NCI-H146 (cell line): ENCODE measurements around the gene MACO1.

Experiments
- DNase-seq: peaks from one replicate; lab custom pipeline; 2025; lab: John Stamatoyannopoulos, UW

Gene MACO1

DNA sequence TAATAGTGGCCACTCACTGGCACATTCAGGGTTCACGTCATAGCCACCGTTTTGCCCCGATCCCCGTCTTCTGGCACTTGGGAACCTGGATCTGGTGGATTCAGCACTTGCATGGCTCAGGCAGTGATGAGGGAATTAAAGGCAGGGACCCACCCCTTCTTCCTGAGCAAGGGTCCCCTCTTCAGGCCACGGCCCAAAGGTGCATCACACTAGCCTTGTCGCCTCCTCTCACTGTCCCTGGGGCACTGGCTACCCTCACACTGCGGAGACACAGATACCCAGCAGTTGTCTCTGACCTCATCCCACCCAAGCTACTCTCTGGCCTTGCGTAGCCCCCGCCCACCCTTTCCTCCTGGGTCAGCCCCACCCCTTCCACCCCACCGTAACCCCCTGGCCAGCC, 92.8 kb downstream of the MACO1 start:
- no peak for DNase-seq

DNA sequence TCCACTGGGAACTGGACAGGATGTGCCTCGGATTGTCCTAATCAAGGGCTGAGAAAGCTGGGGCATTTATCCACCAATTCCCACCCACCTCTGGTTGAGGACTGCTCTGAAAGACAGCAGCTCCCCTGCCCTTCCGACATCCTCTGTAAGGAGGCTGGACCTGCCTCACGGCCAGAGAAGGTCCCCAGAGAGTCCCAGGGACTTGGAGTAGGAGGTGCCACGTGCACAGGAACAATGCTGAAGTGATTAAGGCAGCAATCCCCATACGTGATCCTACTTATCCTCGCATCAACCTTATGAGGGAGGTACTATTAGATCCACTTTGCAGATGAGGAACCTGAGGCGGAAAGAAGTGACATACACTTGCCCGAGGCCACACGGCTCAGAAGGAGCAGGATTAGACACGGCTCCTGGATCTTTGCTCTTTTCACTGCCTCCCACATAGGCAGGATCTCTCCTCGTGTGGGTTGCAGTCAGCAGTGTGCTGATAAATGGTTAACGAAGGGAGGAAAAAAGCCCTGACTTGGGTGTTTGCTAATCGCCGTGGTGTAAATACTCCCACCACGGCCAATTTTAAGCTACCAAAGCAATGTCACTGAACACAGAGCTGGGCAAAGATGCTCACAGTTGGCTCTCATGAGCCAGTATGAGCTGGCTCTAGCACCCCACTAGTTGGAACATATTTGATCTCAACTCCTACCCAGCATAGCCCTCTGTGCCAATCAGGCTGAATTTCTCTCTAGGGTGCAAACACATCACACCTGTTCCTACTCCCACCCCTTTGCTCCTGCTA, 94.1 kb downstream of the MACO1 start:
- DNase-seq, result no peak

DNA sequence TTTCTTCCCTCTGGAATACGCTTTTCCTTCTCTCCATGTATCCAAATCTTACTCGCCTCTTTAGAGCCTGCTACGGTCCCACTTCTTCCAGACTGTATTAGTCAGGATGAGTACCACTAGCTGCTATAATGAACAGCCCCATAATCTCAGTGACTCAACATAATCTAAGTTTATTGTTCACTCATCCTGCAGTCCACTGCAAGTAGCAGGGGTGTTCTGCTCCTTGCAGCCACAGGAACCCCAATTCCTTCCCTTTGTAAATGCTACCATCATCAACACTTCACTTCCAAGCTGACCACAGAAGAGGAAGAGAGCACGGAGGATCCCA, 94.6 kb downstream of the MACO1 start:
- DNase-seq, result no peak

DNA sequence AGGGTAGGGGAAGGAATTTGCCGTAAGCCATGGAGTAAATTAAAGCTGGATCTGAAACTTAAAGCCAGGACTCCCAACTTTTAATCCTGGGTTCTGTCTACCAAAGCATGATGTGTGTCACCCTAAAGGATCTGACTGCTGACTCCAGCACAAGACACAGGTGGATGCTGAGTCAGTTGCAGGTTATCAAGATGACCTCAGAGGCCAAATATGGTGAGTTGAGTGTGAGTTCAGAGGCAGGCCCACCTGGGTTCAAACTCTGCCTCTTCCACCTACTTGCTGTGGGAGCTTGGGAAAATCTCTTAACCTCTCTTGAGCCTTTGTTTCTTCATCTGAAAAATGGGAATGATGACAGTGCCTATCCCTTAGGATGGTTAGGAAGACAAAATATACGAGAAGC, 96.1 kb downstream of the MACO1 start:
- no peak for DNase-seq

DNA sequence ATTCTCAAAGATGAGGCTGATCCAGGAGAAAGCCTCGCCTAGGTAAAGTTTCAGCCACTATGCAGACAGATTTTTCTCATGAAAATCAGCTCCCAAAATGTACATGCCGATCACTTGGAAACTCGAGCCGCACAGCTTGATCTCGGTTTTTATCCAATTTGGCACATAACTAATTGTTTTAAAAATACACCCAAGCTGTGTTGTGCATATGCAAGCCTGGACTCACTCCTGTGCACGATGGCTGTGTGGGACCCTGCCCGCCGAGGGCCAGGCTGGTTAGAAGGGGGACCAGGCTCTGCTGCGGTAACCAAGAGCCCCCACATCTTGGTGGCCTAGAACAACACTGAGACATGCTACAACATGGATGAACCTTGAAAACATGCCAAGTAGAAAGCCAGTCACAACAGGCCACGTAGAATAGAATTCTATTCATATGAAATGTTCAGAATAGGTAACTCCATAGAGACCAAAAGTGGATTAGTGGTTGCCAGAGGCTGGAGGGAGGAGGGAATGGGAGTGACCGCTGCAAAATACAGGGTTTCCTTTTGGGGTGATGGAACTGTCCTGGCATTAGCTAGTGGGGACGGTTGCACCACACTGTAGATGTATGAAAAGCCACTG, 96.6 kb downstream of the MACO1 start:
- DNase-seq, result no peak

DNA sequence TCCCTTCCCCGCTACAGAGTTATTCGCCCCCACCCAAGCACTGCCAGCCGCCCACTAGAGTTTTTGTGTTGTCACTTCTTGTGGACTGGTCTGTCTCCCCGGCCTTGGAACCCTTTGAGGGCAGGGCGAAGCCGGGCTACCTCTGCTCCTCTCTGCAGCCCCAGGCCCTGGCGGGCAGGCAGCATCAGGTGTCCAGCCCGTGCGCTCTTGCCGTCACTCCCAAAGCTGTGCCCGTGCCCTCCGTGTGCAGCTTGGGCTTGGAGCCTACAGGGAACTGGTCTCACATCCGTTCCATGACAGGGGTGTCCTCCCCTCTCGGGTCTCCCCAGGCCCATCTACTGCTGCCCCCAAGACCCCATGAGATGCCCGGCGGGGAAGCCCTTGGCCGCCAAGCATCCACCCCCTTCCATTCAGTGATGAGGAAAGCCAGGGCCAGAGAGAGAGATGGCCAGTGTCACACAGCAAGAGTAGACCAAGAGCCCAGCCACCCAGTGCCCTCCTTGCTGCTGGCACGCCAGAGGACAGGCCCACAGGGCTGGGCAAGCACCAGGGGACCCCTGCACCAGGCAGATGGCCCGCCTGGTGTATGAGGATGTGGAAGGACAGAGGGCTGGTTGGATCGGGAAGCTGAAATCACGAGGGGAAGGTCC, 97.4 kb downstream of the MACO1 start:
- DNase-seq, result no peak

DNA sequence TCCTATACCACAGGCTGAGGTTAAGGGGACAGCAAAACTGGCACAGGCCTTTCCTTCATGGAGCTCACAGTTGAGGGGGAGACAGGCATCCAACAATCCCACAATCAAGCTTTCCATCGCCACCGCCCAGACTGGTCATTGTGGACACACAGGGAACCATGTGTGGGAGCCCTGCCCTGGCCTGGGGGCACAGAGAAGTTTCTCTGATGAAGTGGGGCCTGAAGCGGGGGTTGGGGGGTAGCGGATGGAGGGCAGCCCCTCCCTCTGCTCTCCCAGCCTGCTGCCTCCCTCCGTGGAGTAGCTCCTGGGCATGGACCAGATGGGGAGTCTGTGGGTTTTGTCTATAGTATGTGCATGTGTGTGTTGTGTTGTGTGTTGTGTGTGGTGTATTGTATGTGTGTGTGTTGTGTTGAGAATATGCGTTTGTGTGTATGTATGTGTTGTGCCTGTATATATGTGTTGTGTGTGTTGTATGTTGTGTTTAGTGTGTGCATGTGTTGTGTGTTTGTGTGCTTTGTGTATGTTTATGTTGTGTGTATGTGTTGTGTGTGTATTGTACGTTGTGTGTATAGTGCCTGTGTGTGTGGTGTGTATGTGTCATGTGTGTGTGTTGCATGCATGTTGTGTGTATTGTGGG, 98.3 kb downstream of the MACO1 start:
- no peak for DNase-seq

DNA sequence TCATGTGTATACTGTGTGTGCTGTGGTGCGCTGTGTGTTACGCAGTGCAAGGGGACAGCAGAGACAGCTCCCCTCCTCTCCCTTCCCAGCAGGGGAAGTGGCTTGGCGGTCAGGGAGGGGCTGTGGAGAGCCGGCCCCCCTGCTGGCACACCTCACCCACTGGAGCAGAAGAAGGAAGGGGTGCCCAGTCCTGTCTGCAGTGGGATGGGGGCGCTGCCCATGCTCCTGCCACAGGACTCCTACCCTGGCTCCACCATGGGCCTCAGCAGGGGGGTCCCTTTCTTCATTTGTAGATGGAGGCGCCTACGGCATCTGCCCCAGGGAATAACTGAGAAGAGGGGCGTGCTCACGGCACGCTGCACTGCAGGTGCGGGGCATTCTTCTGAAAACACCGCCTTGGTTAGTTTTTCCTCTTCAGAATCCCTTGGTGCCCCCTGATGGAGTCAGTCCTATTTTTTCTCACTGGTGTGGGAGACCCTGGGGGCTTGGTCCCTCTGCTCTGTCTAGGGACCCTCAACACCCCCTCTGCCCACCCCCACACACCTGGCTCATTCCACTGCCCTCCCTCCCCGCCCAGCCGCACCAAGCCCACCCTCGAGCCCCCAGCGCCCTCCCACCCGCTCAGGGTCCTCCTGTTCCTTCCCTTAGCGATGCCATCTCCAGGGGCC, 99.0 kb downstream of the MACO1 start:
- peak; percentile 40 for DNase-seq

DNA sequence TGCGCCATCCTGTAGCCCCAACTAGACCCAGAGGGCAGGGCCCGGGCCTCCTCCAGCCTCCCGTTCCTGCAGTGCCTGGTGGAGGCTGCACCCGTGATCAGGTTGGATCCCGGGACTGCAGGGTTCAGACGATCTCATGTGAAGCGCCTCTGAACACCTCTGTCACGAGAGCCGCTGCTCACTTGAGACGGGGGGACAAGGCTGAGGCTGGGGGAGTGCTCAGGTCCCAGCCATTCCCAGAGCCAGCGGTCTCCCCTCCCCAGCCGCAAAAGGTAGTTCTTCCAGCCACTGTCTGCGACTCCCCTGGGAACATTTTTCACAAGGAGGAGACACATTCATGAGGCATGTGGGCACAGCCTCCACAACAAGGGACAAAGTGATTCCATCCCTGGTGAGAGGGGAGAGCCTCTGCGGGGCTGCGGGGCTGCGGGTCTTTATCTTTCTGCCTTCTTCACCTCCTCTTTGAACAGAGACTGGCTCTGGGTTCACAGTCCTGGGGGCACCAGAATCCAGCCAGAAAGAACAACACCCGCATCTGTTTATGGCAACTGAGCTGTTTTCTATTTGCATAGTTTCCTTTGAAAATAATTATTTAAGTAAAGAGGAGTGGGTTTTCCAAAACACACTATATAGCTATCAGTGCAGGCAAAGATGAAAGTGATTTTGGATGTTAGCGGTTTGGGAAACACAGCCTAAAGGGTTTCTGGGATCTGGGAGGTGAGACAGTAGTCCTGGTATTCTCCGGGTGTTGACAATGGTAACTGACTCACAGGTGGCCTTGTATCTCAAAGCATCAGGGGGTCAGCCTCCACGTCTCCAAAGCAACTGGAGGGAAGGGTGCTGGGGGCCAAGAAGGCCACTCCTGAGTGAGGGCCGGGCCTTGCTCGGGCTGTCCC, 99.7 kb downstream of the MACO1 start:
- no peak for DNase-seq

DNA sequence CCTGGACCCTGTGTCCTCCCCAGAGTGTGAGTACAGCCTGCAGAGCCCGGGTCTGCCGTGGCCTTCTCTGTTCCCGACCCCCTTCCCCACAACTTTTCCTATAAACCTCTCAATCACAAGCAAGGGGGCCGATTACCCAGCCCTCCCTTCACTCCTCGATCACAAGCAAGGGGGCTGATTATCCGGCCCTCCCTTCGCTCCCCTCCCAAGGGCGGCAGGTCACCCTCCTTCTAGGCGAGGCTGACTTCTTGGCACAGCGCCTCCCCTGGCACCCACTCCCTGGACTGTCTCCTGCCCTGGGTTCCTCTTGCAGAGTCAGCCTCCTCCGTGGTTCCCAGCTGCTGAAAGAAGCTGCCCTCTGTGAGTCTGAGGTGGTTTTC, 100.4 kb downstream of the MACO1 start:
- no peak for DNase-seq

DNA sequence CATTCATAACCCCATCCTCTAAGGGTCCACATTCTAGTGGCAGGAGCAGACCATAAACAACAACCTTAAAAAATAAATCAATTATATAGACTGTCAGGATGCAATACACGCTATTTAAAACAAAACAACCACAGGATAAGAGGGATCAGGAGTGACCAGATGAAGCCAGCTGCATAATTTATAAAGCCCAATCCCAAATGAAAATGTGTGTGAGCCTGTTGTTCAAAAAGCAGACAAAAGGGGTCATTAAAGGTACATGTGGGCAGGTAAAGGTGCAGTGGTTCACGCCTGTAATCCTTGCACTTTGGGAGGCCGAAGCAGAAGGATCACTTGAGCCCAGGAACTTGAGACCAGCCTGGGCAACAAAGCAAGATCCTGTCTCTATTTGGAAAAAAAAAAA, 102.3 kb downstream of the MACO1 start:
- DNase-seq, result no peak

DNA sequence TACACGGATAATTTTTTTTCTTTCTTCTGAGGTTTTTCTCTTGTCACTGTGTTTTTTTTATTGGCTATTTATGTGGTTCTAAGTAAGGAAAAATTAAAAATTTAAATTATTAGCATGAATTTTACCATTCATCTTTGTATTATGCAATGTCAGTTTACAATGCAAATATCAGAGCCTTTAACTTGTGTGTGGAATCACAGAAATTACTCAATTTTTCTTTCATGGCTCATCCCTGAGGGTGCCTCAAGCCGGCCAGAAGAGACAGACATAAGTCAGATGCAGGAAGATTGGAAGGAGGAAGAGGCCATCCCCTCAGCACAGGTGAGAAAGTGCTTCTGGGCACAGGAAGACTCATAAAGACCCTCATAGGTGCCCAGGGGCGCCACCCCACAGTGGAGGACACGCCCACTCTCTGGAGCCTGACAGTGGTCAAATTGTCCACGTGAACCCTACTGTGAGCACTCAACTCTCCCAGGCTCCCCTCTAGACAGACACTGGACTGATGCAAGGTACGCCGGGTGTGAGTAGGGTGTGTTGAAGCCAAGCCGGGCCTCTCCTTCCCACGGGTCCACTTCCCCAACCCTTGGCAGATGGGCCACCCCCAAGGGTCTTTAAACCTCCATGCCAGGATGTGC, 103.2 kb downstream of the MACO1 start:
- no peak for DNase-seq

DNA sequence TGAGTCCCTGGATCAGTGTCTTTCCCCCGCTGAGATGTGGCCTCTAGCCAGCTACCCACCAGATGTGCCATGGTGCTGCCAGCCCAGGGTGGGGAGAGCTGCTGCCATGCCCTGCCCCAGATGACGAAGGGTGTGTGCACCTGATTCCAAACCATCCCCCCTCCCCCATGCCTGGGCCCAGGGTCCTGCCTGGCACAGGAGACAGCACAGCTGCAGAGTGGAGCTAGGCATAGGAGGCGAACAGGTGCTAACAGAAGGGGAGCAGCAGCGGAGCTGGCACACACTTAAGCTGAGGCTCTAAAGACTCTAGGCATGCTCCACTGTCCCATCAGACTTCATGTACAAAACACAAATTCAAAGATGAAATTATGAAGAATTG, 103.7 kb downstream of the MACO1 start:
- DNase-seq, result no peak

DNA sequence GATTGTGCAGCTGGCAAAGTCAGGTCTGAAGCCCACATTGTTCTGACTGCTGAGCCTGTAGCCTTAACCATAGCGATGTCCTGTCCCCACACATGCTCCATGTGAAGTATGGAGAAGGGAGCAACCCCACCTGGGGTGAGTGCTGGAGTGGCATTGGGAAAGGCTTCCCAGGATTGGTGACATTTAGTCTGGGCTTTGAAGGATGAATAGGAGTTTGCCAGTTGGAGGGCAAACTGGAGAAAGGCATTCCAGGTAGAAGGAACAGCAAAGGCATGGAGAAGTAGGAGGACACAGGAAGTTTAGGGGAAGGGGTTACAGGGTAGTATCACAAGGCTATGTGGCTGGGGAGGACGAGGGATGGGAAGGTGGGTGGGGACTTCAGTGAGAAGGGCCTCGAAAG, 105.4 kb downstream of the MACO1 start:
- DNase-seq, result no peak

DNA sequence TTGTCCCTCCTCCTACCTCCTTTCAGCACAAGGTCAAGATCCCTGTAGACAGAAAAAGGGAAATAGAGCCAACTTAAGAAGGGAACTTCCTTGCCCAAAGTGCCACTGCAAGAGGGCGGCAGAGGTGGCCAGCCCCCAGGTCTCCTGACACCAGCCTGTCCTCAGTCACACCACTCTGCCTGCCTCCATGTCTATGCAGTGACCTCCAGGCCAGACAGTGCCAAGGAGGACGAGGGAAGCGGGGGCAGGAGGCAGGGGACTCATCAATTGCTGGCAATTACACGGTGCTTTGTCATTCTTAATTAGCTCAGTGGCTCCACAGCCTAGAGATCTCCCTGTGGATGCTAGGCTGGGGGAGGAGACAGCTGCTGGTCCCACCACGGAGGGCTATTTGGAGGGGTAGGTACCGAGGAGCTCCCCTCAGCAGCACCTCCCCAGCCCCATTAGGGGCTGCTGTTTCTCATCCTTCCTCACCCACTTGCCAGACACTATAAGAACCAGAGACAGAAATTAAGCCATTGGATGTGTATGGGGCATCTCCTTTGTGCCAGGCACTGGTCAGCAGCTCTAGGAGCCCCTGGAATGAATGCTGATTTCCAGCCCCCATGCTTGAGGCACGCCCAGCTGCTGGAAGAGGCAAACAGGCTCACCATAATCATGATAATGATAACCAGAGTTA, 106.6 kb downstream of the MACO1 start:
- DNase-seq, result no peak

DNA sequence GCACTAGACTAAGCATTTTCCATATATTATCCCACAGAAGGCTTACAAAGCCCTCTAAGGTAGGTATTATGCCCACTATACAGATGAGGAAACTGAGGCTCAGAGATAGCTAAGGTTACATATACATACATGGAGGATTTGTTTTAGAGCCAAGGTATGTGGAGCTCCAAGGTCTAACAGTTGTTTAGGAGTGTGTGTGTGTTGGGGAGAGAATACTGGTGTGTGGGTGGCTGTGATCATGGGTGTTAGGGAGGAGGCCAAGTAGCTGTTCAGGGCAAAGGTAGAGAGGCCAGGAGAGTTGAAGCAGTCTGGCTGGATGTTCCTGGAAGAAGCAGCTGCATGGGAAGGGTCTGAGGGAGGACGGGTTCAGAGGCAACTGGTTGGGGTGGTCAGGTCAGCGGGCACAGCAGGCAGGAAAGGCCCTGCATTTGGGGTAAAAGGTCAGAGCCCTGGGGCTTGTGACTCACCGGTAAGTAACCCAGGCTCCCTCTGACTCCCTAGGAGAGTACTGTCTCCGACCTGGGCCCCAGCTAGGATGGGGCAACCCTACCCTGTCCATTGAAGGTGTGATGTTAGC, 107.6 kb downstream of the MACO1 start:
- no peak for DNase-seq

DNA sequence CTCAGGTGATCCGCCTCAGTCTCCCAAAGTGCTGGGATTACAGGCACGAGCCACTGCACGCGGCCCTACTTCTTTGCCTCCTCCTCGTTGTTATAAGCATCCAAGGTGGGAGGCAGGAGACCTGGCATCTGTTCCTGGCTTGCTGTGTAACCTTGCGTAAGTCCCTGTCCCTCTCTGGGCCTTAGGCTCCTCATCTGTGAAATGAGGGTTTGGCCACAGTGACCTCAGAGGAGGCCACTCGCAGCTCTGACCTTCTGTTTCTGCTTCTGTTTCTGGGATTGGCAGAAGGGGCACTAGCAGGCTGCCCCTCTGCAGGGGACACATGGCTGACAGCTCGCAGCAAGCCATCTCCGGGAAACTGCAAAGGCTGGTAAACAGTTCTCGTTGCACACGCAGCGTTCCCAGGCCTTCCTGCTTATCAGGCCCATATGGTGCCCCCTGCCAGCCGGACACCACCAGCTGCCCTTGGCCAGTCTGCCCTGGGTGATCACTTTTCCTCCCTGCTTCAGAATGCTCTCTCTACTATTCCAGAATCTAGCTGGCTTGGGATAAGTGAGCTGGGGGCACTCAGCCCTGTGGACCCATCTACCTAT, 110.1 kb downstream of the MACO1 start:
- peak; percentile 13 for DNase-seq

DNA sequence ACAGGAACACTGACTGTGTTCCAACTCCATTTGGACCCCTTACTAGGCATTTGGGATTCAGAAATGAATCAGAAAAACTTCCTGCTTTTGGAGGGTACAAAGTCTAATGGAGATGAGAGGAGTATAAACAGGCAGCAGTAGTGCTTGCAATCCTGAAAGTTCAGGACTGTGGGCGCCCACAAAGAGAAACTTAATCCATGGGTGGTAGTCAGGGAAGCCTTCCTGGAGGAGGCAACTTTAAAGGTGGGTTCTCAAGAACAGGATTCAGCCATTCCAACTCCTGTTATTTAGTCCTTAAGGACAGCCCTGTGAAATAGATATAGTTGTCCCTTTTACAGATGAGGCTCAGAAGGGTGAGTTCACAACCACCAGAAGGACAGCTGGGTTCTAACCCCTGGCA, 110.7 kb downstream of the MACO1 start:
- no peak for DNase-seq

DNA sequence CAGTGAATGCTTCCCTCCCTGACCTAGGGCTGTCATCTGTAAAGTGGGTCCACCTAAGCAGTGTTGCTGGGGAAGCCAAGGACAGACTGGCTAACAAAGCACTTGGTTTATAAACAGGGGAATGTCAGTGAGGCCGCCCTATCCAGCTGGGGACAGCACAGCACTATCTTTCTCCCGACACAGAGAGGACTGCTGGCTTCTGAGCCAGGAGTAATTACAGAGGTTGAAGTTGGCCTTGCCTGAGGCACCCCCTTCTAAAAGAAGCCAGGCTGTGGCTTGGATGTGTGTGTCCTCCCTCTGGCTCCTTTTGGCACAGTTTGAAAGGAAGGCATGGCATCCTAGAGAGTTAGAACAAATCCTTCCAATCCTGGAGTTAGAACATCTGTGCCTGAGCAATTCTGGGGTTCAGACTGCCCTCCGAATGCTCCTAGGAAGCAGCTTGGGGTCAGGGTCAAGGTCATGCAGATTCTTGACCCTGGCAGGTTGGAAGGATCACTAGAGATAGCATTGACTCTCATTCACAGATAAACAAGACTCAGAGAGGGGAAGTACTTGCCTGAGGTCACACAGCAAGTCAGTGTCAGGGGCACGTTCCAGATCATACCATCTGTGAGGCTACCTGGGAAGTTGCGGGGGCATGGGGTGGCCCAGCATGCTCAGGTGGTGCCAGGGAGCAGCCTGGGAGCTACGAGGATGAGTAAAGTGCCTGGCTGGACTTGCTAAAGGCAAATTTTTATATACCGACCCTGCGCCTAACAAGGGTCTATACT, 111.4 kb downstream of the MACO1 start:
- DNase-seq, result no peak
